HAP-1 (cell line): ENCODE measurements around the gene MR1.
A peak's percentile ranks its signal among the peaks of the same experiment; 100 is the strongest.
"Not testable (repeated sequence)": the region's sequence is repeated elsewhere in the genome, so short reads cannot be mapped to it uniquely, and the experiment has no call there.

Experiments
- DNase-seq, 2 experiments: peaks; one replicate each; pipeline ENCODE4 v3.0.0-alpha.2; 2016 to 2020; ENCODE audit warnings: low spot score in 2 of 2
- H3K27me3 ChIP-seq: fragments of 250-450 bp; sonication (Bioruptor Pico); 2 replicates; pipeline ENCODE4 v1.5.1; 2020; ENCODE audit warnings: low read depth, mild to moderate bottlenecking, moderate library complexity
- H3K36me3 ChIP-seq: fragments of 250-450 bp; sonication (Bioruptor Pico); replicated peaks from 2 replicates; pipeline ENCODE4 v1.5.1; 2020; ENCODE audit warnings: mild to moderate bottlenecking
- H3K4me1 ChIP-seq: fragments of 250-450 bp; sonication (Bioruptor Pico); 2 replicates; pipeline ENCODE4 v1.5.1; 2020; ENCODE audit warnings: mild to moderate bottlenecking
- H3K4me3 ChIP-seq: fragments of 250-450 bp; sonication (Bioruptor Pico); 2 replicates; pipeline ENCODE4 v1.5.1; 2020; ENCODE audit warnings: mild to moderate bottlenecking, moderate library complexity
- H3K9me3 ChIP-seq: fragments of 250-450 bp; sonication (Bioruptor Pico); 2 replicates; pipeline ENCODE4 v1.5.1; 2020; ENCODE audit warnings: mild to moderate bottlenecking, moderate library complexity
- in situ Hi-C: fragments of 300-500 bp; cut with MboI; formaldehyde crosslinking; loops from 3 replicates; pipeline ENCODE4 v1.14.3; 2020; ENCODE audit warnings: low sequenced_read_pairs, inconsistent platforms, mixed read lengths

MR1 gene

DNA sequence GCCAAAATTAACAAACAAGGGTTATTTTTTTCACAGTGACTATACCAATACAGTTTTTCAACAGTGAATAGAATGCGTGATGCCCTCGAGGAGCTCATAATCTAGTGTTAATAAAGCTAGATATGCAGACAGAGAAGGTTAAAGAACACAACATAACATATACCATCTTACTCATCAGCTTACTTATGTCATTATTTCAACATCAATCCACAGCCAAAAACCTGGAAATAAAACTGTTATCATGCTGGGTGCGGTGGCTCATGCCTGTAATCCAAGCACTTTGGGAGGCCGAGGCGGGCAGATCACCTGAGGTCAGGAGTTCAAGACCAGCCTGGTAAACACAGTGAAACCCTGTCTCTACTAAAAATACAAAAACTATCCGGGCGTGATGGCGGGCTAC is 17.2 kb upstream of the MR1 start:
- in situ Hi-C loops, result no loop called here
- H3K9me3 ChIP-seq, result no peaks in the 10 kb centered on the region
- peaks cover 13% of the 10 kb centered on the region for H3K4me1 ChIP-seq
- no peaks in the 10 kb centered on the region for H3K36me3 ChIP-seq
- DNase-seq, result no peak
- H3K4me3 ChIP-seq, result no peak overlapping the region
- no peaks in the 10 kb centered on the region for H3K27me3 ChIP-seq

DNA sequence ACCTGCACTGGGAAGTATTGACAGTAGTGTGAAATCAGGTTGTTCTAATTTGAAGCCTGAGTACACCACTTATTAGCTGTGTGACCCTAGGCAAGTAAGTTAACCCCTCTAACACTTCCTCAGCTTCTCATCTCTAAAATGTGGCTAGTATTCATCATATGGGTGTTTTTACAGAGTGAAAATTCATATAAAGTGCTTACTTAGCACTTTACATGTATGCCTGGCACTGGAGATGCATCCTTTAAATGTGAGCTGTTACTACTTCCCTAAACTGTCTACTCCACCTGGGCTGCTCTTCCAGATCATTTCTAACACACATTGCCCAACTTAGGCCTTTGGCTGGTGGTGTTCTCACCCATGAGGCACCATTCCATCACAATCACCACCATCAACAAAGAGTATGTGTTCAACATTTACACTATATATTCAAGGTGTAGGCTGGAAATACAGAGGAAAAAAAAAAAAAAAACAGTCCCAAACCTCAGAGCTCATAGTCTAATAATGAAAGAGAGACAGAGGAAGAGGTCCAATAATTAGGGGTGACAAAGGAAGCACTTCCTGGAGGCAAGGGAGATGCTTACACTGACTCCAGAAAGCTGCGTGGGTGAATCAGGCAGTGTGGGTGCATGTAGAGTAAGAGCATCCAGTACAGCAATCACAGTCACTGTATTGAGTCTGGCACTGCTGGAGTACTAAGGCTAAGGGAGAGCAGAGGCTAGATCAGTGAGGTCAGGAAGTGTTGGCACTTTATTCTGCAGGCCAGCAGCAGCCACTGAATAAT is 14.7 kb upstream of the MR1 start:
- no peaks in the 10 kb centered on the region for H3K9me3 ChIP-seq
- no peak overlapping the region for H3K4me3 ChIP-seq
- H3K36me3 ChIP-seq, result no peaks in the 10 kb centered on the region
- H3K4me1 ChIP-seq, result peaks cover 17% of the 10 kb centered on the region
- in situ Hi-C loops, result no loop called here
- no peak for DNase-seq
- H3K27me3 ChIP-seq, result no peaks in the 10 kb centered on the region

DNA sequence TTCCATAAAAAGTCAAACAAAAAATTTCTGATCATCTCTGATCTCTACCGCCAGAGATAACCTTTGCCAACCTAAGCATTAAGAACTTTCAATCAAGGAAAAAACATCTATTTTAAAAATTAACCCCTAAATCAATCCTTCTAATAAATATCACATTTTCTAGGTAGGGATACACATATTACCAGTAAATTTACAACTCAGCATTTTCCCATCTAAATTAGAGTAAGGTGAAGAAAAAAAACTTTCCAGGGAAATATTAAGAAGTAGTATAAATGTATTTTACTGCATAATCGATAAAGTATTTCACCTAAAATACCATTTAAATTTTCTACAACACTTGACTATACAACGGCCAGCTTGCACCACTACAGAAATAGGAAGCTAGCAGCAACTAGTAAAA is 12.6 kb upstream of the MR1 start:
- Histone ChIP-seq H3K4me1 (peaks cover 17% of the 10 kb centered on the region), H3K9me3 (no peaks in the 10 kb centered on the region), H3K4me3 (peak overlapping the region; percentile 62), H3K36me3 (no peaks in the 10 kb centered on the region), H3K27me3 (no peaks in the 10 kb centered on the region)
- no peak for DNase-seq
- in situ Hi-C loops, result no loop called here

GRCh38 chr1:181021811-181022434 is 11.9 kb upstream of the MR1 start:
- no peaks in the 10 kb centered on the region for H3K9me3 ChIP-seq
- H3K4me3 ChIP-seq, result peak overlapping the region; percentile 62
- no peaks in the 10 kb centered on the region for H3K27me3 ChIP-seq
- peak; percentile 56 to 81 for DNase-seq
- H3K4me1 ChIP-seq, result peaks cover 17% of the 10 kb centered on the region
- no peaks in the 10 kb centered on the region for H3K36me3 ChIP-seq
- in situ Hi-C loops, result no loop called here

GRCh38 chr1:181023265-181024057 is 10.3 kb upstream of the MR1 start:
- Histone ChIP-seq H3K9me3 (no peaks in the 10 kb centered on the region), H3K36me3 (no peaks in the 10 kb centered on the region), H3K27me3 (no peaks in the 10 kb centered on the region), H3K4me1 (peaks cover 17% of the 10 kb centered on the region), H3K4me3 (peak overlapping the region; percentile 11)
- no peak for DNase-seq
- in situ Hi-C loops, result no loop called here

GRCh38 chr1:181028196-181028595 is 5.6 kb upstream of the MR1 start:
- H3K36me3 ChIP-seq, result no peaks in the 10 kb centered on the region
- peaks cover 2% of the 10 kb centered on the region for H3K4me1 ChIP-seq
- no peaks in the 10 kb centered on the region for H3K9me3 ChIP-seq
- in situ Hi-C loops, result no loop called here
- no peaks in the 10 kb centered on the region for H3K27me3 ChIP-seq
- no peak overlapping the region for H3K4me3 ChIP-seq
- no peak for DNase-seq

DNA sequence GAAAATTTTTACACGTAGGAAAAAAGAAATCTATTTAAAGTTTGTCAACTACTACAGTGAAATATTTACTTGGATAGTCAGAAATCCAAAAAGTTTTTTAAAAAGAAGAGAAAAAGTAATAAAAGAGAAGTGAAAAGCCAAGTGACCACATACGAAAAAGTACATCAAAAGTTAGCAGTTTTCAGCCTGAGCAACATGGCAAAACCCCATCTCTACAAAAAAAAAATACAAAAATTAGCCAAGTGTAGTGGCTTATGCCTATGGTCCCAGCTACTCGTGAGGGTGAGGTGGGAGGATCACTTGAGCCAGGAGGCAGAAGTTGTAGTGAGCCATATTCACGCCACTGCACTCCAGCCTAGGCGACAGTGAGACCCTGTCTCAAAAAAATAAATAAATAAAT is 5.2 kb upstream of the MR1 start:
- H3K36me3 ChIP-seq, result no peaks in the 10 kb centered on the region
- no peak for DNase-seq
- in situ Hi-C loops, result no loop called here
- no peak overlapping the region for H3K4me3 ChIP-seq
- no peaks in the 10 kb centered on the region for H3K27me3 ChIP-seq
- H3K9me3 ChIP-seq, result no peaks in the 10 kb centered on the region
- no peaks in the 10 kb centered on the region; the same call in 1 of the 2 replicates for H3K4me1 ChIP-seq

- in situ Hi-C loops, result no loop called here
- H3K4me1 ChIP-seq, result peaks cover 3% of the 10 kb centered on the region; the same call in 1 of the 2 replicates
- H3K27me3 ChIP-seq, result no peaks in the 10 kb centered on the region
- H3K36me3 ChIP-seq, result no peaks in the 10 kb centered on the region
- H3K4me3 ChIP-seq, result no peak overlapping the region
- no peaks in the 10 kb centered on the region for H3K9me3 ChIP-seq
- DNase-seq, result no peak
Measured at GRCh38 chr1:181032535-181032934, 1.2 kb upstream of the MR1 start.

GRCh38 chr1:181033128-181033798 is 520 bp upstream of the MR1 start:
- H3K4me1 ChIP-seq, result peaks cover 3% of the 10 kb centered on the region; the same call in 1 of the 2 replicates
- no peaks in the 10 kb centered on the region for H3K36me3 ChIP-seq
- no peaks in the 10 kb centered on the region for H3K27me3 ChIP-seq
- in situ Hi-C loops, result no loop called here
- no peak for DNase-seq
- H3K9me3 ChIP-seq, result no peaks in the 10 kb centered on the region
- H3K4me3 ChIP-seq, result no peak overlapping the region

- not testable (repeated sequence) for H3K27me3 ChIP-seq, H3K4me3 ChIP-seq, DNase-seq, H3K4me1 ChIP-seq, H3K36me3 ChIP-seq, H3K9me3 ChIP-seq
- in situ Hi-C loops, result loop anchor here (5.0 kb wide), 1 partner anchor 102 kb away; no protein-coding TSS in a partner anchor
Measured at GRCh38 chr1:181035210-181035609, 1.4 kb downstream of the MR1 start.

DNA sequence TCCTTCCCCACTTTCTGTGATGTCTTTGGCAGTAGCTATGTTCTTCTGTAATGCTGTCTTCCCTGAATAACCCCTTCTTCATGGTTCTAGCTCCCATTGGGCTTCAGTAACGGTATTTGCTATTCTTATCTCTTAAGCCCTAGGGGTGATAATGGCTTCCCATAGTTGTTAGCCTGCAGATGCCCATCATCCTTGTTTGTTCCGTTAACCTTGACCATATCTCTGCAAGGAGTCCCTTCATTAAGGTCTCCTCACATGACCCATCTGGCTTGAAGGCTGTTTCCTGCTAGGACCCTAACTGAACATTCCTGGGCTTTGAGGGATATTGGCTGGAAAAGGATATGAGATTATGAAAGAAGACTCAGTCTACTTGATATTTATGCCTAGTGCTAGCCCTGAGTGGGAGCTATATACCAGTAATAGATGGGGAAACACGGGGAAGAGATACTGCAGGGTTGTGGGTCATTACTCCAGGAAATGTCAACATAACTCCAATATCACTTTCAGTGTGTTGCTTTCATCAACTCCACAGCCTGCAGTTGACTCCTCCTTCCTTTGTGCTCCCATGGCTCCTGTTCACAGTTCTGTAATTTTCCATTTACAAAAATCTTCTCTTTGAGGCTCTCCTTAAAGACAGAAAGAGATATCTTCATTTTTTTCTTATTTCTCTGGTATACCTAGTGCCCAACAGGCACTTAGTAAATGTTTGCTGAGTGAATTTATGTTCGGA is 2.5 kb downstream of the MR1 start:
- Histone ChIP-seq H3K9me3 (no peaks in the 10 kb centered on the region), H3K4me1 (peaks cover 3% of the 10 kb centered on the region; the same call in 1 of the 2 replicates), H3K4me3 (no peak overlapping the region), H3K36me3 (no peaks in the 10 kb centered on the region), H3K27me3 (no peaks in the 10 kb centered on the region)
- in situ Hi-C loops, result loop anchor here (5.0 kb wide), 1 partner anchor 101 kb away; no protein-coding TSS in a partner anchor
- no peak for DNase-seq

DNA sequence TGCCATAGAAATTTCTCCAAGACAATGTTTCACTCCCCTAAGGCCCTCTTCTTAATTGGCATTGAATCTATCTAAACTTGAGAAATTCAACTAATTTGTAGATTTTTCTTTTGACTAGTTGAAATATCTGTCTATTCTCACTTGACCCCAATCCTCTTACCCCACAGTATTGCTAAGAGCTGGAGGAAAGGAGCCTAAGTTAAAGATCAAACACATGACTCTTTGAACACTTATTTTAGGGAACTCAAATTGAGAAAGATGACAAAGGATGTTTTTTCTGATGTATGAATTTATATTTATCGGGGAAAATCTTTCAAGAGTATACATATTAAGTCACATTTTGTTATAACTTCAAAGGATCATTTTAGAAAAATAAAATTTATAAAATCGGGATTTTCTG is 3.6 kb downstream of the MR1 start:
- Histone ChIP-seq H3K9me3 (no peaks in the 10 kb centered on the region), H3K36me3 (no peaks in the 10 kb centered on the region), H3K4me1 (peaks cover 3% of the 10 kb centered on the region; the same call in 1 of the 2 replicates), H3K27me3 (no peaks in the 10 kb centered on the region), H3K4me3 (no peak overlapping the region)
- in situ Hi-C loops, result loop anchor here (5.0 kb wide), 1 partner anchor 100 kb away; no protein-coding TSS in a partner anchor
- no peak for DNase-seq

DNA sequence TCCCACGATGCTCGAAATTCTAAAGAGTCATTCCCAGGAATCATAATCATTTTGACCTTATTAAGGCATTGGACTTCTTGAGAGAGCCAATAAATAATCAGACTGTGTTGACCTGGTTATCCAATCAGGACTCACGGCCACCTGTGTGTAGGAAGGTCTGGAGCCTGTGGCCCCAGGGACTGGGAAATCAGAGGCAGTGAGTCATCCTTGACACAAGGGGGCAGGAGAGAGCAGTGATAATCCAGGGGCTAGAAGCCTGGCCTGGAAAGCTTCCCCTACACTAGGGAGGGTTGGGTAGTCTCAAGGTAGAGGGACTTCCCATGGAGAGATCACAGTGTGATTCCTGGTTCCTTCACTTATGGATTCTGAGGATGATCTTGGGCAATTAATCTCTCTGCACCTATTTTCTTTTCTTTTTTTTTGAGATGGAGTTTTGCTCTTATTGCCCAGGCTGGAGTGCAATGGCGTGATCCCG is 4.7 kb downstream of the MR1 start:
- H3K36me3 ChIP-seq, result no peaks in the 10 kb centered on the region
- in situ Hi-C loops, result loop anchor here (5.0 kb wide), 1 partner anchor 99 kb away; no protein-coding TSS in a partner anchor
- peaks cover 13% of the 10 kb centered on the region for H3K4me1 ChIP-seq
- no peak overlapping the region for H3K4me3 ChIP-seq
- DNase-seq, result peak; percentile 73 to 84
- no peaks in the 10 kb centered on the region for H3K27me3 ChIP-seq
- H3K9me3 ChIP-seq, result no peaks in the 10 kb centered on the region
